Kidney (tissue), 14 donors: Measurements from ENCODE around the gene RGS3. TPM values are rescaled to one million over a fixed set of nuclear protein-coding genes. Genes with fewer than 3 reads are reported as not detected.
A peak's percentile ranks its signal among the peaks of the same experiment; 100 is the strongest.

Experiments
- DNase-seq, 5 donors: peaks; one replicate each; pipeline ENCODE4 v3.0.0-alpha.2; 2013 to 2020
- FAIRE-seq: peaks from 2 replicates; lab custom pipeline; 2012; peaks lifted over from hg19 to GRCh38; lab: Jason Lieb, UNC
- H3K27ac ChIP-seq, 2 donors: one replicate each; pipeline ENCODE4 v1.7.0; 2013; ENCODE audit warnings: low read depth in 2 of 2, low read length in 2 of 2, inconsistent platforms in 1 of 2
- H3K27me3 ChIP-seq: one replicate; pipeline ENCODE4 v1.7.1; 2013; ENCODE audit warnings: low read length, inconsistent platforms; ENCODE audit not compliant: control insufficient read depth, insufficient read depth
- H3K36me3 ChIP-seq, 3 donors: one replicate each; pipeline versions ENCODE4 v1.7.0 to v1.7.1; 2013; ENCODE audit warnings: low read length in 3 of 3, control low read depth in 1 of 3, inconsistent platforms in 1 of 3; ENCODE audit not compliant: insufficient read depth in 3 of 3, control insufficient read depth in 2 of 3
- H3K4me1 ChIP-seq, 3 donors: one replicate each; pipeline versions ENCODE4 v1.7.0 to v1.7.1; 2013; ENCODE audit warnings: low read length in 3 of 3, inconsistent platforms in 1 of 3, low read depth in 1 of 3; ENCODE audit not compliant: control insufficient read depth in 2 of 3, insufficient read depth in 2 of 3
- H3K4me3 ChIP-seq, 3 donors: one replicate each; pipeline versions ENCODE4 v1.7.0 to v1.8.1; 2013; ENCODE audit warnings: low read length in 3 of 3, control low read depth in 1 of 3, inconsistent platforms in 1 of 3
- H3K9ac ChIP-seq, 3 donors: one replicate each; pipeline versions ENCODE4 v1.7.0 to v1.7.1; 2013; ENCODE audit warnings: low read length in 3 of 3, control low read depth in 1 of 3, inconsistent platforms in 1 of 3
- H3K9me3 ChIP-seq, 3 donors: one replicate each; pipeline versions ENCODE4 v1.7.0 to v1.7.1; 2013; ENCODE audit warnings: low read length in 3 of 3, control low read depth in 1 of 3, inconsistent platforms in 1 of 3; ENCODE audit not compliant: control insufficient read depth in 2 of 3, insufficient read depth in 1 of 3
- CTCF ChIP-seq: IDR thresholded peaks from 3 replicates; pipeline ENCODE4 v1.5.1; 2012; ENCODE audit warnings: mild to moderate bottlenecking, moderate library complexity, borderline replicate concordance; ENCODE audit not compliant: insufficient read depth; ENCODE audit errors: extremely low read depth
- intact Hi-C: fragments of 100-400 bp; cut with DNase I; formaldehyde crosslinking; loops from one replicate; pipeline ENCODE4 v1.11.1; 2022
- polyA plus RNA-seq: library from polyadenylated mRNA; stranded (reverse); fragments of 350-450 nt; fragmentation: Illumina TruSeq; extraction: RNeasy Lipid Tissue Mini Kit (QIAGEN cat#74804); gene quantifications from one replicate; pipeline ENCODE4 v1.2.3, GENCODE V29; 2014; ENCODE audit warnings: low read depth, low replicate concordance; ENCODE audit not compliant: insufficient read depth
- total RNA-seq: library from RNA; stranded (reverse); fragmentation: NEBNext Ultra II Directional; extraction: Animal tissue kit (Norgen Biotek cat#: 25700); gene quantifications from one replicate; pipeline ENCODE4 v1.2.1, GENCODE V29; 2021
- donor health status: control.
- donor health status: control.
- donor health status: control.
- donor health status: control.
- donor health status: control.
- donor health status: DM: yes; HTN: yes; CAD: no.
- donor health status: Normal renal cell carcinoma (clear cell type).

The RGS3 gene
- total and polyA plus RNA-seq, 2 donors from 2014 or later, result 114 to 137 TPM

- DNase-seq, result peak; percentile 86 to 92 (median 89)
- no peaks in the 10 kb centered on the region for H3K27me3 ChIP-seq
- peak overlapping the region; percentile 61 to 75 for H3K27ac ChIP-seq
- peaks cover 0 to 45% (median 38%) of the 10 kb centered on the region in 3 donors for H3K4me1 ChIP-seq
- peak overlapping the region in 1 of 3 donors; percentile 56 for H3K9ac ChIP-seq
- TF ChIP-seq CTCF, result peak; percentile 97
- H3K4me3 ChIP-seq, result no peak overlapping the region
- H3K36me3 ChIP-seq, result peaks cover 0 to 12% (median 7%) of the 10 kb centered on the region in 3 donors
- intact Hi-C loops, result loop anchor here (5.0 kb wide), 1 partner anchor 66 kb away; no protein-coding TSS in a partner anchor
- no peaks in the 10 kb centered on the region for H3K9me3 ChIP-seq
- FAIRE-seq, result peak; percentile 3
Observed at GRCh38 chr9:113590991-113591898, 127.7 kb downstream of the RGS3 start.

DNA sequence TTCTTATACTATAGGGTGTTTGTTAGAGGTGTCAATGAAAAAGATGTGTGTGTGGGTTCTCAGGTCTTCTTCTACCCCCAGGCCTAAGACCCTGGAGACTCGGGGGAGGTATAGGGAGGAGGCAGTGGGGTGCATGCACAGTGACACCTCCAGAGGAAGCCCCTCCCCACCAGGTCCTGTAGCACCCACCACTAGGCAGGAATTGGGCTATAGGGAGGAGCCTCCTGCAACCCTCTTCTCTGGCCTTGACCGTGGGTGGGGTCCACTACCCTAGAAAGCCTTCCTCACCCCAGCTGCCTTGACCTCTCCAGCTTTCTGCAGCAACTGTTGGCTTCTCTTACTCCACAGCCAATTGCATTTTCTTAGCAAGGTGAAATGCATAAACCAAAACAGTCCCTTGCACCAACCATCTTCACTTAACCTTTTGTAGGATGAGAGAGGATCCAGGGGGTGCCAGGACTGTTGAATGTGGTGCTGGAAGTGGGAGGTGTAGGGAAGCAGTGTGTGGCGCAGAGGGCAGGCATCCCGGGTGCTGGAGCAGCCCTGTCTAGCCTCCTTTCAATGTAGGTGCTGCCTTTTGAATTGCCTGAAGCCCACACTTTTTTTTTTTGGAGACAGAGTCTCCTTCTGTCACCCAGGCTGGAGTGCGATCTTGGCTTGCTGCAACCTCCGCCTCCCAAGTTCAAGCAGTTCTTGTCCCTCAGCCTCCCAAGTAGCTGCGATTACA is 128.5 kb downstream of the RGS3 start:
- Histone ChIP-seq H3K36me3 (peaks cover 0 to 20% (median 12%) of the 10 kb centered on the region in 3 donors), H3K4me1 (peaks cover 0 to 48% (median 43%) of the 10 kb centered on the region in 3 donors), H3K9ac (peak overlapping the region in 1 of 3 donors; percentile 56), H3K4me3 (no peak overlapping the region), H3K9me3 (no peaks in the 10 kb centered on the region), H3K27me3 (no peaks in the 10 kb centered on the region), H3K27ac (peak overlapping the region in 1 of 2 donors; percentile 53)
- no peak for TF ChIP-seq CTCF
- DNase-seq (peak in 1 of 5 donors; percentile 35), FAIRE-seq (no peak)
- intact Hi-C loops, result loop anchor here (5.0 kb wide), 1 partner anchor 65 kb away; no protein-coding TSS in a partner anchor

GRCh38 chr9:113592876-113593575 is 129.5 kb downstream of the RGS3 start:
- Histone ChIP-seq H3K4me3 (peak overlapping the region in 1 of 3 donors; percentile 88), H3K9ac (peak overlapping the region in 1 of 3 donors; percentile 68), H3K9me3 (no peaks in the 10 kb centered on the region), H3K4me1 (peaks cover 0 to 52% (median 47%) of the 10 kb centered on the region in 3 donors), H3K27me3 (no peaks in the 10 kb centered on the region), H3K27ac (peak overlapping the region; percentile 76 to 80), H3K36me3 (peaks cover 0 to 30% (median 18%) of the 10 kb centered on the region in 3 donors)
- FAIRE-seq, result peak; percentile 53
- no peak for TF ChIP-seq CTCF
- DNase-seq, result peak in 1 of 5 donors; percentile 10
- intact Hi-C loops, result loop anchor here (5.0 kb wide), 1 partner anchor 64 kb away; no protein-coding TSS in a partner anchor
